Stimulated activated CD4-positive, alpha-beta T cell treated with anti-CD3 and anti-CD28 coated beads, Interleukin-1b, Interleukin-23, amount 100 ng/mL, for 24 hours (primary cell): ENCODE results near the gene ZNF438.
"Not testable (repeated sequence)": the region's sequence is repeated elsewhere in the genome, so short reads cannot be mapped to it uniquely, and the experiment has no call there.

Source experiments
- DNase-seq, 4 experiments: peaks; one replicate each; pipeline ENCODE4 v3.0.0-alpha.2; 2020; ENCODE audit warnings: low read depth in 4 of 4, low spot score in 1 of 4

The ZNF438 gene

GRCh38 chr10:31031558-31032257 lies at the start of gene ZNF438:
TSS of gene ZNF438 (minus strand) at chr10:31031865. CDS start at chr10:30877034, 154,831 bp downstream.
- DNase-seq, result peak; percentile 84 to 94 (median 90)

GRCh38 chr10:31076610-31076988 lies 44.9 kb upstream of the ZNF438 start:
- no peak for DNase-seq

GRCh38 chr10:31075881-31076609 lies 44.4 kb upstream of the ZNF438 start:
- no peak for DNase-seq

- no peak for DNase-seq
Measured at GRCh38 chr10:31075434-31075833, 43.8 kb upstream of the ZNF438 start.

GRCh38 chr10:31074722-31075086 lies 43.0 kb upstream of the ZNF438 start:
- no peak for DNase-seq

- no peak for DNase-seq
Measured at GRCh38 chr10:31073996-31074721, 42.5 kb upstream of the ZNF438 start.

GRCh38 chr10:31073211-31073610 lies 41.5 kb upstream of the ZNF438 start:
- DNase-seq, result no peak

GRCh38 chr10:31072451-31072850 lies 40.8 kb upstream of the ZNF438 start:
- DNase-seq, result no peak

GRCh38 chr10:31071232-31072005 lies 39.8 kb upstream of the ZNF438 start:
- DNase-seq, result no peak

- DNase-seq, result no peak
Measured at GRCh38 chr10:31070691-31071090, 39.0 kb upstream of the ZNF438 start.

GRCh38 chr10:31070025-31070424 lies 38.4 kb upstream of the ZNF438 start:
- DNase-seq, result no peak

GRCh38 chr10:31069411-31069810 lies 37.7 kb upstream of the ZNF438 start:
- DNase-seq, result no peak

- no peak for DNase-seq
Measured at GRCh38 chr10:31064348-31064747, 32.7 kb upstream of the ZNF438 start.

- DNase-seq, result no peak
Measured at GRCh38 chr10:31063841-31064240, 32.2 kb upstream of the ZNF438 start.

GRCh38 chr10:31062856-31063255 lies 31.2 kb upstream of the ZNF438 start:
- DNase-seq, result no peak

GRCh38 chr10:31061941-31062340 lies 30.3 kb upstream of the ZNF438 start:
- DNase-seq, result no peak

GRCh38 chr10:31058795-31059703 lies 27.4 kb upstream of the ZNF438 start:
- DNase-seq, result no peak

- not testable (repeated sequence) for DNase-seq
Measured at GRCh38 chr10:31056678-31057077, 25.0 kb upstream of the ZNF438 start.

GRCh38 chr10:31055573-31056251 lies 24.0 kb upstream of the ZNF438 start:
- no peak for DNase-seq

- DNase-seq, result no peak
Measured at GRCh38 chr10:31051703-31052102, 20.0 kb upstream of the ZNF438 start.
